Activated CD8-positive, alpha-beta memory T cell treated with anti-CD3 and anti-CD28 coated beads for 48 hours (primary cell): ENCODE results near the gene LZTFL1.

Experiments
- DNase-seq, 3 experiments: peaks; one replicate each; pipeline ENCODE4 v3.0.0-alpha.2; 2020; ENCODE audit warnings: low read depth in 2 of 3, low spot score in 2 of 3

Gene LZTFL1

DNA sequence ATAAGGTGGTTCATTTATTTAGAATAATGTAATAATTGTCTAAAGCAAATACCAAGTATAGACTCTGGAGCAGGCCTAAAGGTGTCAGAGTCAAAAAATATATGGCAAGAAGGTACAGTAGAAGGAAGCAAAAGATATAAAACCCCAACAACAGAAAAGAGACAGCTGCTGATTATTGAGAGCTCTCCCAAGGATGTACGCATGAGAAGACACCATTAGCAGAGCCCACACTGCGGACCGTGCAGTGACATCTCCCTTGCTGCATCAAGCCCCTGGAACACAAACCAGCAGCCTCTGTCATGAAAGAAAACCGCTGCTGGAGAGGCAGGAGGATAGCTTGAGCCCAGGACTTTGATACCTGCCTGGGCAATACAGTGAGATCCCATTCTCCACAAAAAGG, 27.6 kb downstream of the LZTFL1 start:
- DNase-seq: no peak

DNA sequence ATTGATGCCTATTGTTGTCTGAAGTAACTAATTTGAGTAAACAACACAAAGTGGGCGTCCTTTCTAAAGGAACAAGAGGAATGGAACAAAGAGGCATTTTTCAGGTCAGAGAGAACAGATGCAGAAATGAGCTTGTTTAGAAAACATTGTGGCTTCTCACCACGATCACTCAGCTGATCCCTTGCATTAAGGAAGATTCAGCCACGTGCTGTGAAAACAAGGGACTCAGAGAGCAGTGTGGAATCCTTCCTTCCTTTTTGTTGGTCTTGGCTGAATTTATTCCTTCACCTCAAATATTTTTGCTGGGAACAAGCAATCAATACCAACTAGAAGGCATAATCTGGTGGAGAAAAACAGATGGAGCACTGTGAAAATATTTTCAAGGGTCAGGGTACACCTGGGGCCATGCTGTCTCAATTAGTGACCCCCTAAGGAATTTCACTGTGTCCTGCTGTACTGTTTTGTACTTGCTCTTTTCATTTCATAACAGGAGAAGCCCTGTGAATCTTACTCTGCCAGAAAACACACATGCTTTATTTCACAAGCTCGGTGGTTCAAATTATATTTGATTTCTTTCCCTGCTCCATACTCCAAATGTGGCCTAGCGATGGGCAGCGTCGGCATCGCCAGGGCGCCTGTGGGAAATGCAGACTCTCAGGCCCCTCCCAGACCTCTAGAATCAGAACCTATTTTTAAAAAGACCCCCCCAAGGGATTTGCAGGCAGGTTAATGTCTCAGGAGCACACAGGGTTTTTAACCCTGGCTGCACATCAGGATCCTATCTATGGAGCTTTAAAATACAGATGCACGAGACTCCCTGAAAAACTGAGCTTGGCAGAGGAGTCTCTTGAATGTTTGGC, 34.0 kb downstream of the LZTFL1 start:
- DNase-seq: no peak

- DNase-seq: no peak
Observed at GRCh38 chr3:45807133-45807532, 34.8 kb downstream of the LZTFL1 start.

DNA sequence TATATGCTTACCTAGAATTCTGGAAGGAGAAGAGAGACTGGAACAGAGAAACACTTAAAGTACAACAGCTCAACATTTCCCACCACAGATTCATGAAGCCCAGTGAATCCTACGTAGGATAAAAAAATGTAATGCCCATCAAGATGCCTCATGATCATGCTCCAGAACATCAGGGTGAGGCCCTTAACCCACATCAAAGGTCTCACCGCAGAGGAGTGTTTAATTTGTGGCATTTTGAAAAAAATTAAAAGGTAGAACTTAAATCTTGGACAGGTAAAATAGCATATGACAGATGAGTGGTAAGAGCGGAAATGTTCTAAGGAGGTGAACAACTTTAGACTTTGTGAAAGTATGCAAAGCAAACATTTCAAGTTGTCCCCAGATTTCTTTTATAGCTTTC, 35.8 kb downstream of the LZTFL1 start:
- no peak for DNase-seq

DNA sequence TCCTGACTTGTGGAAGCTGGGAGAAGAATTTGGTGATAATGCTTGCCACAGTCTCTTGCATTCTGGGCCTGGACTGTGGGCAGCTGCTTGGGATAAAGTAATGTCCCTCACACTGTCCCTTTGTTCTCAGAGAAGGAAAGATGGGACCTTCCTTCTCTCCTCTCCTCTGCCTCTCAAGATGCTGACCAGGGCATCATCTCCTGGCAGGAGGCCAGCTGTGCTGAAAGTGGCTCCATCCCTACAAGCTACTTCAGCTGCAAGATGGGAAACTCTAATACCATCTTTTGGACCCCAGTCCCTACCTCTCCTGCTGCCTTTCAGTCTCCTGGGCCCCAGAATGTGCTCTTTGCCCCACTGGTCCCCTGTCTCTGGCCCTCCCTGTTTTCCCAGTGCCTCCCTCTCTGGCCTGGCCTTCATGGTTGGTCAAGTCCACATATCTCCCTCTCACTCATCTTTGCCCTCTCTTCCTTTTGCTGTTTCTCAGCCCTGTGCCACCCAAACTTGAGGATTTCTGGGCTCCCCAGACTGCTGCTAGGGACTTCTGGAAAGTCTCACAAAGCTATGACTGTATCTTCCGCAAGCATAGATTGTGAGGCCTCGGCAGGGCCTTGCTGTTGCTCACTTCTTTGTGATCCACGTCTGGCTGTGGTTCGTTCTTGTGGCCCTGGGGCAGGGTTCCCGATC, 38.5 kb downstream of the LZTFL1 start:
- DNase-seq: no peak

GRCh38 chr3:45802146-45802545, 39.8 kb downstream of the LZTFL1 start:
- no peak for DNase-seq

GRCh38 chr3:45800611-45801010, 41.3 kb downstream of the LZTFL1 start:
- no peak for DNase-seq

DNA sequence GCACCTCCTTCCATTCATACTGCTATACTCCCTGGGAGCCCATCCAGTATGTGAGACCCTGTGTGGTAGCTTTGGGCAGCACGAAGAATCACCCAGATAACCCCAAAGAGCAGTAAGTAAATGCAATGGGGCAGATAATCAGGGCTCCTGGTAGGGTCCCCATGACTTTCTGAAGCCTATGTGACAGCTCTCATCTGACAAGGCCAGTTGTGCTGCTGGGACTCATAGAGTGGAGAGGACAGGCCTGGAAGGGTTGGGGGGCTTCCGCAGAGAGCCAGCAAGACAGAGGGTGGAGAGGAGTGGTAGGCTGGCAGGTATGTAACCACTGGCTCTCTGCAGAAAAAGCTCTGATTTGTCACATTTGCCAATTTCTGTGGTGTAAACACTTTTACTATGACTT, 42.3 kb downstream of the LZTFL1 start:
- no peak for DNase-seq

GRCh38 chr3:45798034-45798433, 43.9 kb downstream of the LZTFL1 start:
- no peak for DNase-seq

GRCh38 chr3:45796902-45797637, 44.8 kb downstream of the LZTFL1 start:
- no peak for DNase-seq

DNA sequence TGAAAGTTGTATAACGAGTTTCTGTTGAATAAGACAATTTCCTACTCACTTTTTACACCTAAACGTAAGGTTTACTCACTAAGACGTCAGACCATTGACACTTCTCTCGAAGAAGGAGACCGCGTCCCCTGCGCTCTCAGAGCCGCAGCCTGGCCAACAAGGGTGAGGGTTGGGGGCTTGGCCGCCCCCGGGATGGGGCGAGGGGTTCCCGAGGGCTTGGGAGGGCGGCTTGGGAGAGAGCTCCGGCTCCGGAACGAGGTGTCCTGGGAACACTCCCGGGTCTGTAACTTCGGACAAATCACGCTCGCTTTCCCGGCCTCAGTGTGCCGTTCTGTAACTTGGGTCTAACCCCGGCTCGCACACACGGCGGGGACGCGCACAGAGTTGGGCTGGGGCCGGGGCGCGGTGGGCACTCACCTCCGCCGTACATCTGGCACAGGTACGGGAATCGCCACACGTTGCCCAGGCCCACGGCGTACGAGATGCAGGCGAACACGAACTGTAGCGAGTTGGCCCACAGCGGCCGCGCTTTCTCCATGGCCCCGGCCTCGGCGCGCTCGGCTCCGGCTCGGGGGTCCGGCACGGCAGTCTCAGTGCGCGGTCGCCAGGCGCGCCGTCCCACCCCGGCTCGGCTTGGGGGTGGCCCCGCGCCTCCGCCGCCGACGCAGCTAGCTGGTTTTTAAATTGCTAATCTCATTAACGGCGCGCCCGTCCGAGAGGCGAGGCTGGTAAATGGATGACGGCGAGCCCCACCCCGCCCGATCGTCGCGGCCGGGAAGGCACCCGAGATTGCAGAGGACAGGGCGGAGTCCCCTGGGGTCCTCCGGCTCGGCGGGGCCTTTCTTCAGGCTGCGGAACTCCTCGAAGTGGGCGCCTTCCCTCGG, 45.8 kb downstream of the LZTFL1 start, which contains the start of gene SLC6A20:
SLC6A20 (minus strand) TSS at position 655 of the 884 bp plus-strand sequence; CDS start at position 538, 117 bp downstream.
- no peak for DNase-seq

DNA sequence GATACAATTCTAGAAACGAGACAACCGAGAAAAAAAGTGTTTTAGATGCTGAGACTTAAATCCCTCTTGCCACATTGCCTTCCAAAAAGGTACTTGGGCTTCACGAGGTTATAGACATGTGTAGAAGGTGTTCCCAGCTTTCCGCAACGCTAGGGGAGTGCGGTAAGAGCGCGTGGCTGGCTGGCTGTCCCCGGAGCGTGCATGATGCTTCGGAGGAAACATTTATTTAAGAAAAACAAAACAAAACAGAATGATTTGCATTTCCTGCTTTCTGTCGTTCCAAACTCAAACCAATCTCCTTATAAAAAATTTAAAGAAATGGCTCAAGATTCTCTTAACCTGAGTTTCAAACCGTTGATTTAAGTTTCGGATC, 46.4 kb downstream of the LZTFL1 start:
- DNase-seq: no peak

DNA sequence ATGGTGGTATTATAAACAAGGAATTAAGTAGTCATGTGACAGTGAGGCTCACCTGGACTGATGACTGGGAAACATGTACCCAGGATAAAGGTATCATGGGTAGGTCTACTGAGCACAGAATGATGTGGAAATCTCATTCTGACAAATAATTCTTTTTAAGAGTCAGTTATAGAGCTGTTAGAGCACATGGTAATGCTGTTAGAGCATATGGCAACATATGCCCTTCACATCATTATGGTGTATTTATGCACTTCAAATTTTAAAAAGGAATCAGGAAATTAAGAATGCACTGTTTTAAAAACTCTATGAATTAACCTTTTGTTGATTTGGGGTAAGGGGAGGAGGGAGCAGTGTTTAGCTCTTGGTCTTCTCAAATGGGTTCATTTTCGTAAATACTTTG, 47.3 kb downstream of the LZTFL1 start:
- DNase-seq: no peak

GRCh38 chr3:45794177-45794560, 47.8 kb downstream of the LZTFL1 start:
- no peak for DNase-seq

GRCh38 chr3:45793482-45794176, 48.3 kb downstream of the LZTFL1 start:
- DNase-seq: no peak

- no peak for DNase-seq
Observed at GRCh38 chr3:45792516-45793172, 49.3 kb downstream of the LZTFL1 start.

DNA sequence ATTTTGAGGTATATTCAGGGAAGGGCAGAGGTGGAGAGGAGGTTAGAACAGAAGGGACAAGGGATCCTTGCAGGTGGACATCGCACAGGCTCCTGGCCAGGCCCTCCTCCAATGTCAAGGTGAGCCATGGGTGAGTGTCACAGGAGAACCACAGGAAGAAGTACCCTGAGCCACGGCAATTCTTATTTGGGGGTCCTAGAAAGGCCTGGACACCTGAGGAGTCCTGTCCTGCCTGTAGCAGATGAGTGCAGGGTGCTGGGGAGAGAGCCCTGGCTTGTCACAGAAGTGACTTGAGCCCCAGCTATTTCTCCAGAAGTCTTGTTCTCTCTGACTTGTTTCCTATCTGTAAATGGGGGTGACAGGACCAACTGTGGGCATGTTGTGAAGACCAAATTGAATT, 49.9 kb downstream of the LZTFL1 start:
- no peak for DNase-seq

DNA sequence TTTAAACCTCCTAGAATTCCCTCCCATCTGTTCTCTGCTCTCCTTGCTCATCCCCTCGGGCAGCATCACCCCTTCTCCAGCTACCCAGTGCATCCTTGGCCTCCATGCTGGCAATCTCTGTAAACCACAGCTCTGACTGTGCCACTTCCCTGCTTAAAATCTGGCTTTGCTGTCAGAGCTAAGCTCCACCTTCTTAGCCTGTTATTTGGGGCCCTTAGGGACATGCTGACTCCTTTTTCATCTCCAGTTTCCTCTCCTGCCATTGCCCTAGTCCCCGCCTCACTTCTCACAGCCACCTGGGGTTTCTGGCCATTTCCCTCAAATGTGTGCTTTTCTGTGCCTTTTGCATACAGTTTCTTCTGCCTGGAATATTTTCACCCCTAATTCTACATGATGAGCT, 51.3 kb downstream of the LZTFL1 start:
- DNase-seq: no peak

- DNase-seq: no peak
Observed at GRCh38 chr3:45789235-45789812, 52.6 kb downstream of the LZTFL1 start.
